Left kidney (tissue), 2 donors: ENCODE measurements around the gene CACYBP. TPM values are rescaled to one million over a fixed set of nuclear protein-coding genes. Genes with fewer than 3 reads are reported as not detected.
"Not testable (repeated sequence)": the region's sequence is repeated elsewhere in the genome, so short reads cannot be mapped to it uniquely, and the experiment has no call there.

Experiments used
- DNase-seq: peaks from one replicate; pipeline ENCODE4 v3.0.0-alpha.2; 2013
- polyA plus RNA-seq: library from polyadenylated mRNA; unstranded; fragments of 120-200 nt; gene quantifications from one replicate; pipeline ENCODE4 v1.2.1, GENCODE V29; 2013; ENCODE audit not compliant: insufficient read length

The CACYBP gene
- polyA plus RNA-seq, 1 donor = 140 TPM

GRCh38 chr1:175002910-175003517, 3.3 kb downstream of the CACYBP start:
- no peak for DNase-seq

GRCh38 chr1:175003521-175003920, 3.8 kb downstream of the CACYBP start:
- no peak for DNase-seq

DNA sequence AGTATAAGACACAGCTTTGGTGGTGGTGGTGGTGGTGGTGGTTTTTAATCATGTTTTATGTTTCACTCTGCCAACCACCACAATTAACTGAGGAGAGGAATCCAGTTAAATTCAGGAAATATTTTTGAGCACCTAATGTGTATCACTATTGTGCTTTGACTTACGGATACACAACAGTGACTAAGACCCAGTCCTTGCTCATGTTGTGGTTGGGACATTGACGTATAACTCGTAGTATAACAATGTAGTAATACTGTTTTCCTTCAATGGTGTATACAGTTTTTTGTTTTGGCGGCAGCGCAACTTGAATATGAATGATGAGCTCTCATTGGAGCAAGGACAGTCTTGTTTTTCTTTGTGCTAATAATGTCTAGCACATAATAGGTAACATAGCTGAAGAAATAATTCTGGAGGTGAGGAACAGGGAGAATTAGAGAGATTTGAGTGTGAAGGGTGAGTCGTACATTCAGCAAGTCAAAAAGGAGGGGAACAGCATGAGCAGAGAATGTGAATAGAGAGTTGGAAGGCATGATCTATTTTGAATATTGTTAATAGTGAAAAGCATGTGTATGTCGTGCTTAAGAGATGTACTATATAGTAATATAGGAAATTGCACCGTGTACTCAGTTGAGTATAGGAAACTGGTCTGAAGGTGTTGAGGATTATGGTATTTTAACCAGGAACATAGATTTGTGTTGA, 5.5 kb downstream of the CACYBP start:
- DNase-seq = no peak

GRCh38 chr1:175009532-175009931, 9.8 kb downstream of the CACYBP start:
- no peak for DNase-seq

GRCh38 chr1:175013445-175013844, 13.7 kb downstream of the CACYBP start:
- DNase-seq = no peak

GRCh38 chr1:175015243-175015642, 15.5 kb downstream of the CACYBP start:
- no peak for DNase-seq

DNA sequence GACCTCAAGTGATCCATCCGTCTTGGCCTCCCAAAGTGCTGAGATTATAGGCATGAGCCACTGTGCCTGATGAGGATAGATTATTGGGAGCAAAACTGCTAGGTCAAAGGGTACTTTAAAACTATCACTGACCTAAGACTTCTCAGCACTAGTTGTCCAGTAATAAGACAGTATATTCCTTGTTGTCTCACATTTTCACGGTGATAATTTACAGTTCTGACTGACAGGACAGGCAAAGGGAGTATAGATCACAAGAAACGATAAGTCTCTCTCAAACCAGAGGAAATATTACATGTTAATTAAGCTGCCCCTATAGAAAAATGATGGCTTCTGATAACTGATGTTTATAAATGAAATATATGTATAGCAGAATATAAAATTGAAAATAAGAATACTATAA, 19.8 kb downstream of the CACYBP start:
- DNase-seq = no peak

- DNase-seq = peak; percentile 99
Measured at GRCh38 chr1:175023043-175023921, 23.5 kb downstream of the CACYBP start, which contains the start of gene MRPS14. MRPS14 (minus strand) TSS chr1:175023425; CDS start chr1:175023408, 17 bp downstream.

DNA sequence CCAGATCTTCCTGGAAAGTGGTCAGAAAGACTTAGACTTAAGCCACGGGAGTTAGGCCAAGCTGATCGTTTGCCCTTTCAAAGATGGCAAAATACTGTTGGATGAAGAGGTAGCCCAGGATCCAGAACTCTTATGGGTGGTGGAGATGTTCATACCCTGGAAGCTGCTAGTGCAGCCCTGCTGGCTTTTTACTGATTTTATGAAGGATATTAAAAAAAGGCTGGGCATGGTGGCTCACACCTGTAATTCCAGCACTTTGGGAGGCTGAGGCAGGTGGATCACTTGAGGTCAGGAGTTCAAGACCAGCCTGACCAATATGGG, 24.1 kb downstream of the CACYBP start:
- DNase-seq = not testable (repeated sequence)

GRCh38 chr1:175024773-175025172, 25.0 kb downstream of the CACYBP start:
- DNase-seq = no peak

DNA sequence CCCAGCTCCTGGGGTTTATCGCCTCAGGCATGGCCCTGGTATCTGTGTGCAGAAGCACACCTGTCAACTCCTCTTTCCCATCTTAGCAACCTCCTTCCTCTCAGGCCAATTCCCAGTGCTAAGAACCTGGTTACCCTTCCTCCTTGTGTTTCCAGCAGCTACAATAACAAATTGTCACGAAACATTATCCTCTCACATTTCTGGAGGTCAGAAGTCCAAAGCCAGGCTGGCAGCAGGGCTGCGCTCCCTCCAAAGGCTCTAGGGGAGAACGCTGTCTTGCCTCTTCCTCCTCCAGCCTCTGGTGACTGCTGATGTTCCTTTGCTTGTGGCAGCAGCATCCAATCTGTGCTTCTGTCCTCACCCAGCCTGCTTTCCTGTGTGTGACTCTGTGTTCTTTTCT, 34.2 kb downstream of the CACYBP start:
- DNase-seq = peak; percentile 38

- DNase-seq = no peak
Measured at GRCh38 chr1:175034775-175035174, 35.0 kb downstream of the CACYBP start.

GRCh38 chr1:175035865-175036264, 36.1 kb downstream of the CACYBP start:
- no peak for DNase-seq

GRCh38 chr1:175036476-175036875, 36.7 kb downstream of the CACYBP start:
- DNase-seq = no peak

DNA sequence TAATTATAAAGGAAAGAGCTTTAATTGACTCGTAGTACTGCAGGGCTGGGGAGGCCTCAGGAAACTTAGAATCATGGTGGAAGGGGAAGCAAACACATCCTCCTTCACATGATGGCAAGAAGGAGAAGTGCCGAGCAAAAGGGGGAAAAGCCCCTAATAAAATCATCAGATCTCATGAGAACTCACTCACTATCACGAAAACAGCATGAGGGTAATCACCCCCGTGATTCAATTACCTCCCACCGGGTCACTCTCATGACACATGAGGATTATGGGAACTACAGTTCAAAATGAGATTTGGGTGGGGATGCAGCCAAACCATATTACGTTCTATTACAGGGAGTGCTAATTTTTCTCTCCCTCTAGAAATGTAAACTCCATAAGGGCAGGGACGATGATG, 37.7 kb downstream of the CACYBP start:
- DNase-seq = no peak

DNA sequence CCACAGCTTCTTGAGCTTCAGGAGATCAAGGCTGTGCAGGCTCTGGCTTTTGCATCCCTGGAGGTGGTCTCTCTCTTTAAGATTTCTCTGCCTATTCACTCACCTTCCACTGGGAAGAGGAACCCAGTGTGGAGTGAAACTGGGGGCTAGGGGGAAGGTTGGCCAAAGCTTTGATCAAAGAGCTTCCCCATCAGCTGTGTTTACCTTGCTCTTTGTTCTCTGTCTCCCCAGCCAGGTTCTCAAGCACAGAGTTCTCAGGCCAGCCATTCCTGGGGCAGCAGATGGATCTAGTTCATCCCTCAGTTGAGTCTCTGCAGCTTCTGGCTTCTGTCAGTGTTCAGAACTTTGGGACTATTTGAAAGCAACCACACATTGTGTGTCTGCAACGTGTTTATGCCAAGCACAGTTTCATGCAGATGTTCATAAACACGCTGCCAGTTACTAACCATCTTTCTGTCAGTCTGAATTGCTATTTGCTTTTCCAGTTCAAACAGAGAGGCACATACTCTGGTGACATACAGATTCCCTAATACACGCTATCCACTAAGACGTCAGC, 40.7 kb downstream of the CACYBP start:
- no peak for DNase-seq

- DNase-seq = no peak
Measured at GRCh38 chr1:175042650-175043049, 42.9 kb downstream of the CACYBP start.

GRCh38 chr1:175043824-175044223, 44.1 kb downstream of the CACYBP start:
- DNase-seq = no peak

- not testable (repeated sequence) for DNase-seq
Measured at GRCh38 chr1:175044591-175044990, 44.8 kb downstream of the CACYBP start.

- DNase-seq = no peak
Measured at GRCh38 chr1:175045097-175045496, 45.4 kb downstream of the CACYBP start.

GRCh38 chr1:175045519-175045918, 45.8 kb downstream of the CACYBP start:
- no peak for DNase-seq

- DNase-seq = no peak
Measured at GRCh38 chr1:175050992-175051391, 51.2 kb downstream of the CACYBP start.

DNA sequence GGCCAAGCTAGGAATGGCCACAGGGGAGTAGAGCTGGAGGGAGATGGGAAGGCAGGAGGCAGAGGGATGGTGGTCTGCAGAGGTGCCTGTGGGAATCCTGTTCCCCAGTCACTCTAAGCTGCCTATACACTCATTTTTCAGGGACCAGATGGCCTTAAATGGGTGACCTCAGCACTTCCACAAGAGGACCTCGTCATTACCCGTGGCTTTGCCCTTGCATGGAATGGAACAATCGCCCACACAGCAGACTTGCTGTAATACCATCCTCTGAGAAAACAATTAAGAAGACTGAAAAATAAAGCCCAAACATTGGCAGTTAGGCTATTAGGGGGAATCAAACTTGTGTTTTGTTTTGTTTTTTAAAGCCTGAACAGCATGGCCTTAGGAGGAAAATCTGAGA, 55.0 kb downstream of the CACYBP start:
- DNase-seq = no peak
